AG08395 (cell line): Measurements from ENCODE around the gene LTBP1.
A peak's percentile ranks its signal among the peaks of the same experiment; 100 is the strongest.
"Not testable (repeated sequence)": the region's sequence is repeated elsewhere in the genome, so short reads cannot be mapped to it uniquely, and the experiment has no call there.

Experiments used
- DNase-seq: peaks from one replicate; pipeline ENCODE4 v3.0.0; 2012; ENCODE audit warnings: mixed read lengths, low spot score

LTBP1 gene

DNA sequence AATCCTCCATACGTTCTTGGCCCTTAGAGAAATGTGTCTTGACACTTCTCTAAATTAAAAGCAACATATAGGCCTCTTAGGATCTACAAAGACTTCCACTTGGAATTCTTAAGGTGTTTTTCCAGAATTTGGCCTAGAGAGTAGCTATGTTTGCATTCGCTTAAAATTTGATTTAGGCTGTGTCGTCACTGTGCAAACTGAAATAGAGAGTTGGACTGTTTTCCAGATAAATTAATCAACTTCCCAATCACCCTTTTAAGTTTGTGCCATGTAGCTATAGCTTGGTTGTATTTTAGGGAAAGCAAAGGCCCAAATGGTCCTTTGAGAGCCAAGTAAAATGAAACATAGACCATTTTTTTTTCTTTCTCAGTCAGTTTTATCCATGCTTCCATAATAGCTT, 401.1 kb downstream of the LTBP1 start:
- DNase-seq, result no peak

DNA sequence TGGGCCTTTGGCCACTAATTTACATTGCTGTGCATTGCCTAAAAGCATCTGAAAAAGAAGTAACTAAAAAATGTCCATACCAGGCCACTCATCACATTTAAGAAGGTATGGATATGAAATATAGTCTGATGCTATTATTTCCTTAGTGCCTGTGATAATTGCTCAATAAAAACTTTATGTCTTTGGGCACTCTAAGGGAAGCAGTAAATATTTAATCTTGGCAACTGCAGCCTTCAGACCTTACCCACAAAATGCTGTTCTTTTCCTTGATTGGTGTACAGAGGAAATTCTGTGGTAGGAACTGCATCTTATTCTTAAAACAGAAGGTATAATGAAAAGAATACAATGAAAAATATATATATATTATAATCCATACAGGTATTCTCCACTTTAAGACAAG, 403.9 kb downstream of the LTBP1 start:
- DNase-seq, result no peak

DNA sequence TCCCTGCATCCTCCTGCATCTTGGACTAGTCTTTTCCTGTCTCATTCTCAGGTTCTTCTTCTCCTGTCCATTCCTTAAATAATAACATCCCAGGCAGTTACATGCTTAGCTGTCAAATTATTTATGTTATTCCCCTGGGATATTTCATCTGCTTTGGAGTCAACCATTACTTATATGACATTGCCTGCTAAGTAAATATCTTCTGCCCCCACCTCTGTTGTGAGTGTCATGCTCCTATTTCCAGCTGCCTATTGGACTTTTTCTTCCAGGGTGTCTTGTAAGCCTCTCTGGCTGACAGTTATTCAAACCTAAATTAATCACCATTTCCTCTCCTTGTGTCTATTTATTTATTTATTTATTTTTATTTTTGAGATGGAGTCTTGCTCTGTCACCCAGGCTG, 405.0 kb downstream of the LTBP1 start:
- DNase-seq, result no peak

DNA sequence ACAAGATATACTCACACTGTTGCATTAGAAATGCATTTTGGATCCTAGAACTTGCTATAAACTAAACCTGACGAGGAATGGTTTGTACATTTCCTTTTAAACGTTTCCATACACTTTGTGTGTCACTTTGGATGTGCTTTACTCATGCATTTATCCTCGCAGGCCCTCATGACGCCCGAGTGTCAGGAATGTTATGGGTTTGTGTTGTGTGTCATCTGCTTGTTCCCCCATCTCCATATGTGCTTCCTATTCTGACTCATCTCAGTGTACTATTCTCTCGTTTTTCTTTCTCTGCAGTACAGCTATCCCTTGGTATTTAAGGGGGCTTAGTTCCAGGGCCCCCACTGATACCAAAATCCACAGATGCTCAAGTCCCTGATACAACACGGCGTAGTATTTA, 408.2 kb downstream of the LTBP1 start:
- peak; percentile 77 for DNase-seq

DNA sequence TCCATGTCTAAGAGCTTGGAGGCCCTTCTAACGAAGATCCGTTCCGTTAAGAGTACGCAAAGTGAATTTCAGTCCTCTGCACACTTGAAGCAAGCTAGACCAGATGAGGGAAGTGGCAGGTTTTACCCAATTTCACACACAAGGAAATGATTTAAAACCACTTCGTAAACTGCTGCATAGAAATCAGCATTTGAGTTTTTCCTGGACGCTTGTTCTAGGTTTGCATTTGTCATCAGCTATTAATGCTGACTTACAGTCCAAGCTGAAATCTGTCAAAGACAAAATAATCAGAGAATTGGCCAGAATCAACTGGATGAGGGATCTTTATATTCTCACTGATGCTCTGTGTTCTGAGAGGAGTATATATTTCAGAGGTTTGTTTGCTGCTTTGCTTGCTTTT, 412.1 kb downstream of the LTBP1 start:
- no peak for DNase-seq

DNA sequence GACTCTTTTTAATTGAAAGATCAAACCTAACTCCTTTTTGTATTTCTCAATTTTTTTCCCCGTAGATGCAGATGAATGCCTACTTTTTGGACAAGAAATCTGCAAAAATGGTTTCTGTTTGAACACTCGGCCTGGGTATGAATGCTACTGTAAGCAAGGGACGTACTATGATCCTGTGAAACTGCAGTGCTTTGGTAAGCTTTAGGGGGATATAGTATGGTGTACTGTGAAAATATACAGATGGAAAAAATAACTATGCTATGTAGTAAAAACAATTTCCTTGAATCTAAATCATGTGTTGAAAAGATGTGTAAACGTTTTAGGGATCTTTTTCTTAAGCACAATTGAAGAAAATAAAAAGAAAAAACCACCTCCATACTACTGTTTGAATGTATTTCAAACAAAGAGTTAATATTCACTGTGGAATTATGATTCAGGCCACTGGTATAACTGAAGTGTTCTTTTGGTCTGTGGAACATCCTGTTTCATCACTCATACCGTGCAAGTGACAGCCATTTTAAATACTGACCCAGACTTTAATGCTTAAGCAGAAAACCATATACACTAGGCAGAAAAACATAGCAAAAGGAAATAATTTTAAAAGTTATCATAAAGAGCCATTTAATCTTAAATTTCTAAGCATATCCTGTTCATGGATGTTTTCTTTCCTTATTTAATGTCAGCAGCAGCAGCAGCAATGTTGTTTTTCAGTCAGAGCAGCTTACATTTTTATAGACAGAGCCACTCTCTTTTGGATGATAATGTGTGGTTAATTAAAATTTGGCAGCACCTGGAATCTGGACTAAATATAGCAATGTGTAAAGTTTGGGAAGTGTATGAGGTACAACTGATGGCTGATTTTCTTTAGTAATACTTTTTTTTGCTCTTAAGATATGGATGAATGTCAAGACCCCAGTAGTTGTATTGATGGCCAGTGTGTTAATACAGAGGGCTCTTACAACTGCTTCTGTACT, 416.9 kb downstream of the LTBP1 start:
- DNase-seq, result no peak

DNA sequence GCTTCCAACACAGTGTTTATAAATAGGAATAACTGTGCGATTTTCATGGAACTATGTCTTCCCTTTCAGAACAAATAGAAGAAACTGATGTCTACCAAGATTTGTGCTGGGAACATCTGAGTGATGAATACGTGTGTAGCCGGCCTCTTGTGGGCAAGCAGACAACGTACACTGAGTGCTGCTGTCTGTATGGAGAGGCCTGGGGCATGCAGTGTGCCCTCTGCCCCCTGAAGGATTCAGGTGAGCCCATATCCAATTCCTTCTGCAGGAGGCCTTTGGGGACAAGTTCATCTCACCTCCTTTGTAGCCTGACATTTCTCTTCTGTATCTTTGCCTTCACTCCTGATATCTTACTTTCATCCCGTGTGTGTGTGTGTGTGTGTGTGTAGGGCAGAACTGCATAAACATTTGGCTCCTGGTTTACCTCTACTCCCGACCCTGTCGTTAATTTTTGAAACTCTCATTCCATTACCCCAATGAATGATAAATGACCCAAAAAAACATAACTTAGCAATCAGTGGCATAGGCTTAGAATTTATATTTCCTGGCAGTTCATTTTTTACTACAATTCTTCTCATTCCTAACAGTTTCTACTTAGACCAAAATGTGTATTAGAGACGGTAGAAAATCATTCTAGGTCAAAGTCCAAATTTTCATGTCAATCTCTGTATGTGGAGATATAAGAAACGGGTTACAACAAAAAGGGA, 418.7 kb downstream of the LTBP1 start:
- no peak for DNase-seq

DNA sequence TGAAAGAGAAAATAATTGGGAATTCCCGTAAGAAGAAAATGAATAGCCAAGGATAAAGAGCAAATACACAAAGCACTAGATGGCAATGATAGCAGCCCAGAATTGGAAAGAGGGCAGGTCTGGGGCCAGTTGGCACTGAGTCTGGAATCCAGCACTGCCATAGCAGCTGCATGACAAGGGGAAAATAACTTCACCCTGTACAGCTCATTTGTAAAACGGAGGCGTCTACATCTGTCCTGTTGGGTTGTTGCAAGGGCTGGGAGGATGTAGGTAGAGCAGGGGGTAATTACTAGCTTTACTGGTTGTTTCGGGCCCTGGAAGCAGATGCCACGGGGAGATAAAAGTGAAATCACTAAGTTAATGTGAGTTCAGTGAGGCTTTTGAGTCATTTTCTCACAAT, 419.7 kb downstream of the LTBP1 start:
- DNase-seq, result peak; percentile 15

DNA sequence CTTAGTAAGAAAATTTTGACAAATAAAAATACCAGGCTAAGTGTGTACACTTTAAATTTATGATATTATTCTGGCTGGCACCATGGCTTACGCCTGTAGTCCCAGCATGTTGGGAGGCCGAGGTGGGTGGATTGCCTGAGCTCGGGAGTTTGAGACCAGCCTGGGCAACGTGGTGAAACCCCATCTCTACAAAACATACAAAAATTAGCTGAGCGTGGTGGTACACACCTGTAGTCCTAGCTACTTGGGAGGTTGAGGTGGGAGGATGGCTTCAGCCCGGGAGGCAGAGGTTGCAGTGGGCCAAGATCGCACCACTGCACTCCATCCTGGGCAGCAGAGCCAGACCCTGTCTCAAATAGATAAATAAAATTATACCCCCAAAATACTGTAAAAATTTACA, 421.8 kb downstream of the LTBP1 start:
- not testable (repeated sequence) for DNase-seq

DNA sequence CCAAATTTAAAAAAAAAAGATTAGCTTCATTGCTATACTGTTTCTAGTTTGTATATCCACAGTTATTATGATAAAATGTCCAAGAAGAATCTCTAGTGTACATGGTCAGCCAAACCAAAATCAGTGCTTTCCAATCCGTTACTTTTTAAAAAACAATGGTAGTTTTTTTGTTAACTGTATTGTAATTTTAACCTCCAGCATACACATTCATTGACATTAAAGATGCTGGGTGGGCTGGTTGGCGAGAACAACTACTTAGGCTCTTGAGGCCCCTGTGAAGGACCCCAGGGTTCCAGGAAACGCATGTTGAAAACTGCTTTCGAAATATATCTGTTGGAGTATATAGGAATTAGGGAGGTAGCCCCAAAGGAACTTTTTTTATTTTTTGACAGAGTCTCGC, 422.4 kb downstream of the LTBP1 start:
- DNase-seq, result no peak

DNA sequence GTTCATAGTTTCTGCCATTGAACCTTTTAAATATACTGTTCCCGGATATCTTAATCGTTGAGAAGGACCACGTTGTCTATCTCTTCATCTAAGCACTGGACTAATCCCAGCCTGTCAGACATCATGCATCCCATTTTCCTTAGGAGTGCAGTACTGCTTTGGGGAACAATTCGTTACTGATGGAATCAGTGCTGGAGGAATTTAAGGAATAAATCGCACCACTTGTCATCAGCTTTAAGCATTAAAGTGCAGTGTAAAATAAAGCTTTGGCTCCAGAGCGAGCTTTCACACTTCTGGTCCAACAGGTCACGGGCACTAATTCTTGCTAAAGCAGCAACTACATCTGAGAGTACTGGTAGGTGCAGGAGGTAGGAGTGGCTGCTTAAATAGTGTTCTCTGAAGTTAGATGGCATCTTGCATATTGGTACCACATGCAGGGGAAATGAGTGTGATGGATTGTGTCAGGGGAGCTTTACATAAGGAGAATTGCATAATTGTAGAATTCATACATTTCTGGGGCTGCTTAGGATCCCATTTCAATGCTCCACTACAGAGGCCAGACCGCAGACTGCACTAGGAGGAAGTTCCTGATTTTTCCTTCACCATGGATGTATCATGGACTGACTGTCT, 424.0 kb downstream of the LTBP1 start:
- DNase-seq, result no peak

DNA sequence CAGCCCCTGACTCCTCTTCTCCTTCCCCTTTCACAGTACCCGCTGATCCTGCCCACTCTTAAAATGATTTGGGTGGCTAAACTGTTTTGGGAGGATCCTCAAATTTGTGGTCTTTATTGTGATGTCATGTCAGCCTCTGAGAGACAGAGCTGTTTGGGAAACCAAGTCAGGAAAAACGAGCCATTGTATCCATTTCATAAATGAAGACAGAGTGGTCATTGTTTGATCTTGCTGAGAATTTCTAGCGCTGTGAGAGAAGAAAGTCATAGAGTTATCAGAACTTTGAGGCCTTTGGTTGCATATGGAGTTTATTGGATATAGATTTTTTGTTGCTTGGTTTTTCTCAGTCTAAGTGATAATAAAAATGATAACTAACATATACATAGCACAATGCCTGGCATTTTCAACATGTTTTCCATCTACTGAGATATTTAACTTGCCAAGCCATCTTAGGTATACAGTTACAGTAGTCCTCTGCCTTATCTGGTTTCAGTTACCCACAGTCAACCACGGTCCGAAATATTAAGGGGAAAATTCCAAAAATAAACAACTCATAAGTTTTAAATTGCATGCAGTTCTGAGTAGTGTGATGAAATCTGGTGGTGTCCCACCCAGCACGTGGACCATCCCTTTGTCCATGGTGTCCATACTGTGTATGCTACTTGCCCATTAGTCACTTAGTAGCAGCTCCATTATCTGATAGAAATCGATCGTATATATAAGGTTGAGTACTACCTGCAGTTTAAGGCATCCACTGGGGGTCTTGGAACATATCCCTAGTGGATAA, 424.7 kb downstream of the LTBP1 start:
- DNase-seq, result no peak

DNA sequence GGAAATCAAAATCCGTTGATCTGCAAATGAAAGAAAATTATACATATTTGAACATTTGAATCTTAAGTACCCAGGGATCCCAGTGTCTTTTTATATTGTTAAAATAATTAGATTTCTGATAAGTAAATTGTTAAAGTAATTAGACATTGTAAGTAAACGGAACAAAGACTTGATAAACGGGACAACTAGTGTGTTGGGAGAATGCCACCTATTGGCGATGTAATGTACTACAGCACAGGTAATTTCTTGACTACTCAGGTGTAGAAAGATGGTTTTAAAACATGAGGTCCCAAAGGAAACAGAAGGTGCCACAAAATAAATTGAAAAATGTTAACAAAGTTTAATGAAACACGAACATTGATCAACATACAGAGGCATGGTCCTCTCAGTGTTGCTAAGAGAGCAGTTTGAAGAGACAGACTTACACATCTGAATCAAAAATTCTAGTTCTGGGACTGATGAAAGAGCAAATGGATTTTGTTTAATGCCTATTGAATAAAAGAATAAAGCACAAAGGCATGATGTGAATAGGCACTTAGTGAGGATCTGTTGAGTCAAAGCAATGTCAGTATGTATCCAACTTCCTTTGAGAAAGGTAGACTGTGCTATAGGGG, 426.3 kb downstream of the LTBP1 start:
- no peak for DNase-seq

DNA sequence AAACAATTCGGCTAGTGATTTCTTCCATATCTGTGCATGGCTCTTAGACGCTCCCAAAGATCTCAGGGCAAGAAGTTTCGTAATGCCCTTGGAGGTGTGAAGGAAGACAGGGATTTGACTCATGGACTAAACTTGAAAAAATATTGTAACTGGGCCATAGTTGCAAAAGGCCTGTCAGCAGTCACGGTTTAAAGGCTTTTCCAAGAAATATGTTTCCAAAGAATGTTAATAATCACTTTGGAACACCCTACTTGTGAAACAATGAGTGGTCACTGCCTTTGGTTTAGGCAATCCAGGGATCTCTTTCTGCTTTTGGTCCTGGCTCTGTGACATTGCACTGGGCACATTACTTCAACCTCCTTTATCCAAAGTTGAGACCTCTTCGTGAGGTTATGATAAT, 427.2 kb downstream of the LTBP1 start:
- peak; percentile 79 for DNase-seq

DNA sequence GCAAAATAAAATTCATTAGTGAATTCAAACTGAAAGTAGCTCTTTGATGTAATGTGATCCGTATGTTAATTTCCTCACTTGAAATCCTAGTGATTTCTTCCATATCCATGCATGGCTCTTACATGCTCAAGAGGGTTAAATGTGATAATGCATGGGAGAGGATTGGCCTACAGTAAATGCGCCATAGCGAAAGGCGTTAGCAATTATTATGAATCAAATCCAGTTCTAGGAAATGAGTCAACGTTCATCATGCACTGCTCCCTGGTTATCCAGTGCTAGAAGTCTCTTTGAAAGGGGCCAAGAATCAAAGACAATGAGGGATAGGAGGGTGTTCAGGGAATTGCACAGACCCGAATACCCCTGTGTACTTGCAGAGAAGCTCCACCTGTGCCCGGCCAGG, 428.3 kb downstream of the LTBP1 start:
- peak; percentile 52 for DNase-seq

DNA sequence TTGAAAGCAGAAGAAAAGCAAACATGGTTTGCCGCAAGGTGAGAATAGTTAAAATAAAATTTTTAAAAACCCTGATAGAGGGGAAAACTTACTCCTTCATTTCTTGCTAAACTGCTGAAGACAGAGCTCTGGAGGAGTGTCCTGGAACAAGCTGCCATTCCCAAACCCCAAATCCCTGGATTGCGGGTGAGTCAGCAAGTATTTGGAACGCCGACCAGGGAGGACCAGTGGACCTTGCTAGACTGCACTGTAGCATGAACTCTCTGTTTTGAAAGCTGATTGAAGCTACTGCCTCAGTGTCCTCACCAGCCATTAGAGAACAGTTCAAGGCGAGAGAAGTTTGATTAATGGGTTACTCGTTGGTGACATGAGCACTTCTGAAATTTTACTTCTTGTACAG, 430.3 kb downstream of the LTBP1 start:
- peak; percentile 12 for DNase-seq

DNA sequence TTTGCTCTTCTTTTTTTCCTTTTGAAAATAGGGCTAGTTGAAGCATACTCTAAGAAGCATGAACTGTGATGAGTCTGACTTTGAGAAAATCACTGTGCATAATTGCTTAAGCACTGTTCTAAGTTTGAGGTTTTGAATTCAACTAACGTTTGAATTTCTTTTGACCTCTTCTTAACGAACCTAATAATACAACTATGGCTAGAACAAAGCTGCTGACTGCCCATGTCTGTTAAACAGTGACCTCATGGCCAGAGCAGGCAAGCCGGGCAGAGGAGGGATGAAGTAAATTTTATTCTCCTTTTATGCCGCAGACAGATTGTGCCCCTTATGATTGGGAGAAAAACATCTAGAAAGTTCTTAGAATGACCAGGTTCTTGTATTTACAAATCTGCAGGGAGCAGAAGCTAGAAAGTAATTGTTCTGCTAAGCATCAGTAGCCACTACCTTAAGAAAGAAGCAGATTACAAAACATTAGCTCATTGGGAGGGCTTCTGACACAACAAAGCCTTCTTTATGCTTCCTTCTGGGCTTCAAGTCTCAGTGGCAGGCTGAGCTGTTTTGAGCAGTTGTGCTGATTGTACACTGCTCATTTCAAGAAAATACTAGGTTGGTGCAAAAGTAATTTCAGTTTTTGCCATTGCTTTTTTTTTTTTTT, 431.9 kb downstream of the LTBP1 start:
- no peak for DNase-seq

DNA sequence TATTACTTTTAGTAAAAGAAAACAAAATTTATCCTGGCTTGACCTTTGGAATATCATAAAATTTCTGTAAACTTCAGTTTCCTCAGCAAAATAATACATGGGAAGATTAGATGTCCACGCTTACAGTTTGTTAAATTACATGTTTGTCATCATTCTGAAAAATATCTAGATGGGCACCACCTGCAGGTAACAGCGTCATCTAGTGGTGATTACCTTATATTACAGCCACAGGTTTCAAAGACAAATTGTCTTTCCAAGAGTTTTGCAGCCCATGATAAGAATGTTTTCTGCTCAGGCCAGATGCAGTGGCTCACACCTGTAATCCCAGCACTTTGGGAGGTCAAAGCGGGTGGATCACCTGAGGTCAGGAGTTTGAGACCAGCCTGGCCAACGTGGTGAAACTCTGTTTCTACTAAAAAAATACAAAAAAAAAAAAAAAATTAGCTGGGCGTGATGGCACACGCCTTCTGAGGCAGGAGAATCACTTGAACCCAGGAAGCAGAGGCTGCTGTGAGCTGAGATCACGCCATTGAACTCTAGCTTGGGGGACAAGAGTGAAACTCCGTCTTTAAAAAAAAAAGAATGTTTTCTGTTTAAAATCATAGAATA, 433.4 kb downstream of the LTBP1 start:
- no peak for DNase-seq

DNA sequence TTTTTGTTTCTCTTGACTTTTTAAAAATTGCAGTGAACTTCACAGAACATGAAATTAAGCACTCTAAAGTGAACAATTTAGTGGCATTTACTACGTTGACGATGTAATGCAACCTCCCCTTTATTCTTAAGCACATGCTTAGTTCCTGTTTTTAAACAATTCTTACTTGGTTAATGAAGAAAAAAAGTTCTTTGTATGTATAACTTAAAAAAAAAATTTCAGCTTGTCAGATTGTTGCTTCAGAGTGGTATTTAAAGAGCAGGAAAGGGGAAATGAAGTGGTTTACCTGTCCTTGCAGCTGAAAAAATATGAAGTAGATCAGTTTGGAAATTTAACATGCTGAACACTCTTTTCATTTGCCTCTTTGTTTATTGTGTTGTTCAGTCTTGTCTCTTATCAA, 434.0 kb downstream of the LTBP1 start:
- no peak for DNase-seq

DNA sequence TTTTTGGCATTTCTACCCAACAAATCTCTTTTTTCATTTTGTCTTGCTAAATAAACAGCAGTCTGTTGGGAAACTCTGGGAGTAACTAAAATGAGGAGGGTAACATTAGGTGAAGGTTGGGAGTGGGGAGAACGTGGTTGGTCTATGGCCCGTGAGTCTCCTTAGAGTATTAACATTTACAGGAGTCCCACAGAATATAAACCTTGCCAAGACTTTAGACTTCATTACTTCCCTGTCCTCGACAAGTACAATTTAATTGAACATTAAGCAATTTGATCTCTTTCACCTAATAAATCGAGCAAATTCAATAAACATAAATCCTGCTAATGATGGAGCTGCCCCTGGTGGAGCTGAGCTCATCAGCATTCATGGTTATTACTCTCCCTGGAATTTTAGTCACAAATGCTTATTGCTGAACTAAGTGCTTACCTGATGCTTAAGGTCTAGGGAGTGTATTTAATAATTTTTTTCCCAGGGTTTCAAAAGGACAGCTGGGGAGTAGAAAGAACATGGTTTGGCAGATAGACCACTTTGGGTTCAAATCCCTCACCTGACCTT, 434.6 kb downstream of the LTBP1 start:
- no peak for DNase-seq
